RPMI8226 (cell line): ENCODE data around the gene RHOT2.

ENCODE experiments used
- DNase-seq: peaks from one replicate; pipeline ENCODE4 v3.0.0-alpha.2; 2015

Gene RHOT2

GRCh38 chr16:671353-672131 is 3.6 kb downstream of the RHOT2 start:
- no peak for DNase-seq

GRCh38 chr16:672371-672770 is 4.4 kb downstream of the RHOT2 start:
- no peak for DNase-seq

- no peak for DNase-seq
These were observed 4.9 kb downstream of the RHOT2 start for GRCh38 chr16:672851-673250.

GRCh38 chr16:673399-673991 is 5.6 kb downstream of the RHOT2 start:
- DNase-seq, result no peak

GRCh38 chr16:674214-674881 is 6.4 kb downstream of the RHOT2 start:
- no peak for DNase-seq

GRCh38 chr16:674968-675883 is 7.3 kb downstream of the RHOT2 start, which contains the start of gene RHBDL1:
Gene RHBDL1 (plus strand): TSS chr16:675671. CDS start chr16:675791, 120 bp downstream.
- DNase-seq, result no peak

- DNase-seq, result no peak
These were observed 8.1 kb downstream of the RHOT2 start for GRCh38 chr16:675884-676564.

GRCh38 chr16:676565-676902 is 8.6 kb downstream of the RHOT2 start:
- DNase-seq, result no peak

GRCh38 chr16:676913-677312 is 9.0 kb downstream of the RHOT2 start:
- DNase-seq, result no peak

GRCh38 chr16:677316-678190 is 9.6 kb downstream of the RHOT2 start:
- no peak for DNase-seq

- peak; percentile 48 for DNase-seq
These were observed 10.4 kb downstream of the RHOT2 start for GRCh38 chr16:678209-678857.

GRCh38 chr16:678858-679813 is 11.2 kb downstream of the RHOT2 start:
- peak; percentile 77 for DNase-seq

- peak; percentile 93 for DNase-seq
These were observed 12.1 kb downstream of the RHOT2 start, which contains the start of gene STUB1 for GRCh38 chr16:679814-680624. Gene STUB1 (plus strand): TSS chr16:680410. CDS start chr16:680526, 116 bp downstream.

- no peak for DNase-seq
These were observed 12.7 kb downstream of the RHOT2 start for GRCh38 chr16:680625-680945.

- peak; percentile 77 for DNase-seq
These were observed 13.2 kb downstream of the RHOT2 start for GRCh38 chr16:680967-681745.

GRCh38 chr16:681746-682427 is 14.0 kb downstream of the RHOT2 start:
- no peak for DNase-seq
